ES-I3 (cell line): ENCODE data around the gene CPXM1.

Experiments
- H3K36me3 ChIP-seq: 2 replicates; pipeline ENCODE4 v1.6.1; 2013; ENCODE audit warnings: mild to moderate bottlenecking, low read length, control low read depth, moderate library complexity; ENCODE audit not compliant: insufficient read depth
- H3K4me1 ChIP-seq: 2 replicates; pipeline ENCODE4 v1.6.1; 2013; ENCODE audit warnings: mild to moderate bottlenecking, control low read depth, low read length; ENCODE audit not compliant: insufficient read depth
- H3K9ac ChIP-seq: 2 replicates; pipeline ENCODE4 v1.6.1; 2013; ENCODE audit warnings: low read depth, mild to moderate bottlenecking, low read length, moderate library complexity
- H3K9me3 ChIP-seq: 2 replicates; pipeline ENCODE4 v1.6.1; 2013; ENCODE audit warnings: mild to moderate bottlenecking, low read length, moderate library complexity; ENCODE audit not compliant: control insufficient read depth, insufficient read depth

The CPXM1 gene

GRCh38 chr20:2800521-2801285 lies at the start of gene CPXM1:
Gene CPXM1 (minus strand): TSS chr20:2800627. CDS start chr20:2800572, 55 bp downstream.
- no peaks in the 10 kb centered on the region; the same call in 1 of the 2 replicates for H3K4me1 ChIP-seq
- no peaks in the 10 kb centered on the region for H3K9me3 ChIP-seq
- peak within 1 kb of the TSS; percentile 70 for H3K9ac ChIP-seq
- H3K36me3 ChIP-seq, result no peaks in the 10 kb centered on the region

- no peaks in the 10 kb centered on the region for H3K4me1 ChIP-seq
- no peak overlapping the region for H3K9ac ChIP-seq
- no peaks in the 10 kb centered on the region for H3K9me3 ChIP-seq
- H3K36me3 ChIP-seq, result no peaks in the 10 kb centered on the region
Observed at GRCh38 chr20:2849529-2849928, 49.1 kb upstream of the CPXM1 start.

- H3K9ac ChIP-seq, result no peak overlapping the region
- H3K9me3 ChIP-seq, result no peaks in the 10 kb centered on the region
- no peaks in the 10 kb centered on the region for H3K4me1 ChIP-seq
- H3K36me3 ChIP-seq, result no peaks in the 10 kb centered on the region; the same call in 1 of the 2 replicates
Observed at GRCh38 chr20:2847802-2848201, 47.4 kb upstream of the CPXM1 start.

GRCh38 chr20:2846698-2847097 lies 46.3 kb upstream of the CPXM1 start:
- no peaks in the 10 kb centered on the region; the same call in 1 of the 2 replicates for H3K36me3 ChIP-seq
- H3K9me3 ChIP-seq, result no peaks in the 10 kb centered on the region
- no peak overlapping the region for H3K9ac ChIP-seq
- no peaks in the 10 kb centered on the region for H3K4me1 ChIP-seq

- Histone ChIP-seq H3K9me3 (no peaks in the 10 kb centered on the region), H3K9ac (no peak overlapping the region), H3K4me1 (no peaks in the 10 kb centered on the region), H3K36me3 (no peaks in the 10 kb centered on the region; the same call in 1 of the 2 replicates)
Observed at GRCh38 chr20:2845607-2846006, 45.2 kb upstream of the CPXM1 start.

- H3K36me3 ChIP-seq, result no peaks in the 10 kb centered on the region; the same call in 1 of the 2 replicates
- peak overlapping the region; percentile 82 for H3K9ac ChIP-seq
- no peaks in the 10 kb centered on the region for H3K4me1 ChIP-seq
- H3K9me3 ChIP-seq, result no peaks in the 10 kb centered on the region
Observed at GRCh38 chr20:2840967-2841531, 40.6 kb upstream of the CPXM1 start.

- no peaks in the 10 kb centered on the region for H3K4me1 ChIP-seq
- H3K9me3 ChIP-seq, result no peaks in the 10 kb centered on the region
- H3K9ac ChIP-seq, result peak within 1 kb of the TSS; percentile 82
- H3K36me3 ChIP-seq, result no peaks in the 10 kb centered on the region; the same call in 1 of the 2 replicates
Observed at GRCh38 chr20:2840138-2840966, 39.9 kb upstream of the CPXM1 start, which contains the start of the genes PCED1A and VPS16. Gene PCED1A (minus strand): TSS chr20:2840655. CDS start chr20:2839912, 743 bp downstream. Gene VPS16 (plus strand): TSS chr20:2840745. CDS start chr20:2840775, 30 bp downstream.

- Histone ChIP-seq H3K4me1 (no peaks in the 10 kb centered on the region), H3K9ac (peak overlapping the region; percentile 82; the same call in 1 of the 2 replicates), H3K9me3 (no peaks in the 10 kb centered on the region), H3K36me3 (no peaks in the 10 kb centered on the region; the same call in 1 of the 2 replicates)
Observed at GRCh38 chr20:2839732-2840137, 39.3 kb upstream of the CPXM1 start.

GRCh38 chr20:2838847-2839671 lies 38.6 kb upstream of the CPXM1 start:
- H3K9ac ChIP-seq, result no peak overlapping the region
- no peaks in the 10 kb centered on the region for H3K4me1 ChIP-seq
- no peaks in the 10 kb centered on the region; the same call in 1 of the 2 replicates for H3K36me3 ChIP-seq

GRCh38 chr20:2838170-2838797 lies 37.9 kb upstream of the CPXM1 start:
- no peaks in the 10 kb centered on the region for H3K9me3 ChIP-seq

More at GRCh38 chr20:2838847-2839671, 38.6 kb upstream of the CPXM1 start:
- H3K9me3 ChIP-seq, result no peaks in the 10 kb centered on the region

GRCh38 chr20:2837221-2837960 lies 37.0 kb upstream of the CPXM1 start:
- no peaks in the 10 kb centered on the region for H3K4me1 ChIP-seq
- no peaks in the 10 kb centered on the region for H3K9me3 ChIP-seq
- H3K9ac ChIP-seq, result no peak overlapping the region
- no peaks in the 10 kb centered on the region; the same call in 1 of the 2 replicates for H3K36me3 ChIP-seq

More at GRCh38 chr20:2838170-2838797, 37.9 kb upstream of the CPXM1 start:
- Histone ChIP-seq H3K4me1 (no peaks in the 10 kb centered on the region), H3K36me3 (no peaks in the 10 kb centered on the region; the same call in 1 of the 2 replicates), H3K9ac (no peak overlapping the region)

GRCh38 chr20:2836035-2836434 lies 35.6 kb upstream of the CPXM1 start:
- Histone ChIP-seq H3K36me3 (no peaks in the 10 kb centered on the region; the same call in 1 of the 2 replicates), H3K9ac (no peak overlapping the region), H3K9me3 (no peaks in the 10 kb centered on the region), H3K4me1 (no peaks in the 10 kb centered on the region)
